Brain microvascular endothelial cell (primary cell): ENCODE data around the gene SREBF2.

ENCODE experiments used
- DNase-seq: peaks from one replicate; pipeline ENCODE4 v3.0.0-alpha.2; 2020
- H3K27ac ChIP-seq: fragments of 250-450 bp; sonication (Bioruptor Pico); 2 replicates; pipeline ENCODE4 v1.5.1; 2020; ENCODE audit warnings: mild to moderate bottlenecking, moderate library complexity
- H3K27me3 ChIP-seq: fragments of 250-450 bp; sonication (Bioruptor Pico); replicated peaks from 2 replicates; pipeline ENCODE4 v1.5.1; 2020; ENCODE audit warnings: mild to moderate bottlenecking
- H3K36me3 ChIP-seq: fragments of 250-450 bp; sonication (Bioruptor Pico); replicated peaks from 2 replicates; pipeline ENCODE4 v1.5.1; 2020; ENCODE audit warnings: mild to moderate bottlenecking
- H3K4me3 ChIP-seq: 2 replicates; pipeline ENCODE4 v1.5.1; 2011; ENCODE audit warnings: low read depth, mild to moderate bottlenecking, control low read depth, low read length, moderate library complexity
- in situ Hi-C: cut with HindIII; loops from 2 replicates; pipeline ENCODE4 v1.10.0; 2017; ENCODE audit warnings: low sequenced_read_pairs, low pct_ligation_motif_present
- TF ChIP-seq, protein P1 (sequence below): IDR thresholded peaks from 2 replicates; pipeline ENCODE4 v1.5.1; 2011; ENCODE audit warnings: low read depth, mild to moderate bottlenecking, moderate library complexity, low read length, control low read depth, inconsistent platforms; ENCODE audit errors: missing control alignments

Gene SREBF2

DNA sequence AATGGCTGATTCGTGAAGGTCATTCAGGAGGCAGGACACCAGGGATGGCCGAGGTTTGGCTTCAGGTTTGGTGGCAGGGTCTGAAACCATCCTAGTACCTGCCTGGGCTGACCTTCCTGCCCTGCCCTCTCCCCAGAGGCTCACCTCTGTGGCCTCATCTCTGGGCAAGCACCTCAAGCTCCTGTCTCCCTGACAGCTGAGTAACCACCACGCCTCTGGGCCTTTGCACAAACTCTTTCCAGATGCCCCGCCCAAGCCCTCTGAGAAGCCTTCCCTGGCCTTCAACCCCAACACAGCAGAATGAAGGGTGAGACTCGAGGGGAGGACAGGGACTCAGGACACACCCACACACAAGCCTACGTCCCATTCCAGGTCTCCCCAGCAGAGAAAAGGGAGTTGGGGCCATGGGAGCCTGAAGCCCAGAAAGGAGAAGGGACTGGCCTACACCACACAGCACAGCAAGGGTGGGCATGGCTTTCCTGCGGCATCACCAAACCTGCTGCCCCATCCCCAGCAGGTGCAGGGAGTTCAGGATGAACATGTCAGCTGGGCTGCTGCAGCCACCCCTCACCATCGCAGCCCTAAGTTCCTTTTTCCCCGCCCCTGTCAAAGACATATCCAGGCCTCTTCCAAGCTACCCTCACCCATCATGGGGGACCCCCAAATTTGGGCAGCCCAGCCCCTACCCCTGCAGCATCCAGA, 79.6 kb downstream of the SREBF2 start:
- Histone ChIP-seq H3K36me3 (no peaks in the 10 kb centered on the region), H3K4me3 (no peak overlapping the region), H3K27me3 (peaks cover 69% of the 10 kb centered on the region), H3K27ac (no peak overlapping the region)
- in situ Hi-C loops = no loop called here
- TF ChIP-seq, protein P1, sequence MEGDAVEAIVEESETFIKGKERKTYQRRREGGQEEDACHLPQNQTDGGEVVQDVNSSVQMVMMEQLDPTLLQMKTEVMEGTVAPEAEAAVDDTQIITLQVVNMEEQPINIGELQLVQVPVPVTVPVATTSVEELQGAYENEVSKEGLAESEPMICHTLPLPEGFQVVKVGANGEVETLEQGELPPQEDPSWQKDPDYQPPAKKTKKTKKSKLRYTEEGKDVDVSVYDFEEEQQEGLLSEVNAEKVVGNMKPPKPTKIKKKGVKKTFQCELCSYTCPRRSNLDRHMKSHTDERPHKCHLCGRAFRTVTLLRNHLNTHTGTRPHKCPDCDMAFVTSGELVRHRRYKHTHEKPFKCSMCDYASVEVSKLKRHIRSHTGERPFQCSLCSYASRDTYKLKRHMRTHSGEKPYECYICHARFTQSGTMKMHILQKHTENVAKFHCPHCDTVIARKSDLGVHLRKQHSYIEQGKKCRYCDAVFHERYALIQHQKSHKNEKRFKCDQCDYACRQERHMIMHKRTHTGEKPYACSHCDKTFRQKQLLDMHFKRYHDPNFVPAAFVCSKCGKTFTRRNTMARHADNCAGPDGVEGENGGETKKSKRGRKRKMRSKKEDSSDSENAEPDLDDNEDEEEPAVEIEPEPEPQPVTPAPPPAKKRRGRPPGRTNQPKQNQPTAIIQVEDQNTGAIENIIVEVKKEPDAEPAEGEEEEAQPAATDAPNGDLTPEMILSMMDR = no peak
- DNase-seq = no peak

DNA sequence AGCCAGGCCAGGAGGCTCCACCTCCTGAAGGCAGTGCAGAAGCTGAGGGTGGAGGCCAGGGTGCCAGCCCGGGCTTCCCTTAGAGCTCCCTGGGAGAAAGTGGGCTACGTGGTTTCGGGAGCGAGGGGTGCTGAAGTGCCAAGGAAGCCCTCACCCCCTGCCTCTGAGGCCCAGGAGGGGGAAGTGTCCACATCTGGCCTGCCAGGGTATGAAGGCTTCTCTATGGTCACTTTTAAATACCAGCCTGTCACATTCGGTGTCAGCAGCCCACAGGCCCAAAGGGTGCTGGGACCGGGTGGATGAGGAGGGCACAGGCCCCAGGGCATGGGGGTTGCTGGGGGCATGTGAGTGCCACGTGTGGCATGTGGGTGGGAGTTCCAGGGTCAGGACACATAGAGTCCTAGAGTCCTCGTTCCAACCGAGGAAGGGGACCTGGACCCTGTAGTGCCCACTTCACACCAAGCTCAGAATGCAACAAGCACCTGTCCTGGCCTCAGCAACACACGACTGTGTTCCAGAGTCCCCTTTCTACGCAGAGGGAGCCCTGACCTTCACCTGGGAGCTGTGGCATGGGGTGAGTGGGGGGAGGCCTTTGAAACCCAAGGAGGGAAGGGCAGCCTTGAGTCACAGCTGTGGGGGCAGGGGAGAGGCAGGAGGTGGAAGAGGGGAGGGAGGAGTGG, 80.3 kb downstream of the SREBF2 start:
- DNase-seq = no peak
- H3K36me3 ChIP-seq = no peaks in the 10 kb centered on the region
- no peak overlapping the region for H3K4me3 ChIP-seq
- in situ Hi-C loops = no loop called here
- H3K27ac ChIP-seq = no peak overlapping the region
- TF ChIP-seq, protein P1 = no peak
- peaks cover 69% of the 10 kb centered on the region for H3K27me3 ChIP-seq

DNA sequence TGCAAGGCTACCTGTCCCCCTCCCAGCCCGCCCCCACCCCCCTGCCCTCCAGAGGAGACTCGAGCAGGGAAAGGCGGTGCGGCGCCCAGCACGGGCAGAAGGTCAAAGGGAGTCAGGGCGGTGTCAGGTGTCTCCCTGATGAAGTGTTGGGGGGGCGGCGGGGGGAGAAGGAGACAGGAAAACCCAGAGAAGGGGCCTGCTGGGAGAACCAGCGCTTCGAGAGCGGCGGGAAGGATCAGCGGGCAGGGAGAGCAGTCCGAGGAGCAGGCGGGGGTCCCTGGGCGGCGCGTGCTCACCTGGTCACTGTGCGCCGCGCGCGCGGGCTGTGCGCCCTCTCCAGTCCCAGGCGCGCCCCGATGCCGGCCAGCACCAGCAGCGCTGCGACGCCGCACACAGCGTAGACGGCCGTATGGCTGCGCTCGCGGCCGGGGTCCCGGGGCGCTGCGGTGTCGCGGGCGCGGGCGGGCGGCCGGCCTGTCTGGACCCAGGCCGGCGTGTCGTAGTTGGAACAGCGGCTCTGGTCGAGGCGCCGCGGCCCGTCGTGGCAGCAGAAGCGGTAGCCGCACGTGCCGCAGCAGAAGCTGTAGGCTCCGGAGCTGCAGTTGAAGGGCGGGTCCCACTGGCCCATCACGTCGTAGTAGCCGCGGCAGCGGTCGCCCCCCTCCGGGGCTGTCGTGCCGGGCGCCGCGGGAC, 81.1 kb downstream of the SREBF2 start:
- TF ChIP-seq, protein P1 = no peak
- DNase-seq = no peak
- in situ Hi-C loops = no loop called here
- H3K4me3 ChIP-seq = no peak overlapping the region
- no peak overlapping the region for H3K27ac ChIP-seq
- H3K36me3 ChIP-seq = no peaks in the 10 kb centered on the region
- peaks cover 69% of the 10 kb centered on the region for H3K27me3 ChIP-seq

DNA sequence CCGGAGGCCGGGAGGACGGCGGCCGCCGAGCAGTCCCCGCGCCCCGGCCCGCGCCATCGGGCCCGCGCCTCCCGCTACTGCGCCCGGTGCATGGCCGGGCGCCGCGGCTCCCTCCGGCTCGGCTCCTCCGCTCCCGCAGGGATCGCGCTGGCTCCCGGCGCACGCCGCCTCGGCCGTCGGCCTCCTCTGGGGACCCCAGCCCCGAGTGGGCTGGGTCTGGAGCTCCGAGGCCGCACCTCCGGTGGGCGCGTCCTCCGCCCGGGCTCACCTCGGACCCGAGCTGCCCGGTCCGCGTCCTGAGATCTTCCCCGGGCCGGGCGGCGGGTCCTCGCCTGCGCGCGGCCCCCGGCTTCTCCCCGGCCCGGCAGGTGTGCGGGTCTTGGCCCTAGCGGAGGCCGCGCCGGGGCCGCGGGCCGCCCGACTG, 81.7 kb downstream of the SREBF2 start:
- Histone ChIP-seq H3K27ac (no peak overlapping the region), H3K27me3 (peaks cover 67% of the 10 kb centered on the region), H3K4me3 (no peak overlapping the region), H3K36me3 (no peaks in the 10 kb centered on the region)
- in situ Hi-C loops = no loop called here
- no peak for DNase-seq
- TF ChIP-seq, protein P1 = no peak

DNA sequence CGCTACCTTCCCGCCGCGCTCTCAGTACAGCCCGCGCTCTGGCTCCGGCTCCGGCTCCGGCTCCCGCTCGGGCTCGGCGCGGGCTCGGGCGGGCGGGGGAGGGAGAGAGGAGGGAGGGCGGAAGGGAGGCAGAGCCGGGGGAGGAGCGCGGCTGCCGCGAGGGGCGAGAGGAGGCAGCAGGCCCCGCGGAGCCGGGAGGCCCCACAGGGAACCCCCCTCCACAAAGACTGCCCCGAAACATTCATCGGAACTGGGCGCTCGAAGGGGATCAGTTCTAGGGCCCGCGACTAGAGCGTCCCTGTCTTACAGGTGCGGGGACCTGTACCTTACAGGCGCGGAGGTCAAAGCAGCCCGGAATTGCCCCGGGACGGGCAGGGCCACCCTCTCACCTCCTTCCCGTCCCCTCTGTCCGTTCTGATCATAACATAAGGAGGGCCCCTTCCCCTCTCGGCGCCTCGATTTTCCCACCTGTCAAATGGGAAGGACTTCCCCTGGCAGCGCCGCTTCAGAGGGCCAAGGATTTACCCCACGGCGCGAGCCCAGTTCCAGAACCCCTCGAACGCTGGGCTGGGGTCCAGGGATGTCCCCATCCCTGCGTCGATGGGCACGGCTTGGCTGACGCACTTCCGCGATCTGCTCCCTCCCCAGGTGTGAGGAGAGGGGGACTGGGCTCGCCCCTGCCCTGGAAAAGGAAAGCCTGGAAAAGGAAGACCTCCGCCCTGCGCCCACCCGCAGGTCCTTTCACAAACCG, 82.3 kb downstream of the SREBF2 start, which contains the start of gene SHISA8:
TSS of gene SHISA8 (minus strand) at position 40 of the 751 bp plus-strand sequence. CDS start 407 bp downstream, outside the sequence.
- peaks cover 61% of the 10 kb centered on the region for H3K27me3 ChIP-seq

More for the DNA sequence above, 82.3 kb downstream of the SREBF2 start, which contains the start of gene SHISA8:
- TF ChIP-seq, protein P1 = no peak
- in situ Hi-C loops = no loop called here
- Histone ChIP-seq H3K4me3 (no peak within 1 kb of the TSS), H3K36me3 (no peaks in the 10 kb centered on the region), H3K27ac (no peak within 1 kb of the TSS)
- DNase-seq = no peak
